HL-60/S4 treated with phorbol 12-myristate 13-acetate at 8.2 ng/mL for 4 days and 3 days (cell line): ENCODE measurements around the gene TMSB4X.
"Not testable (repeated sequence)": the region's sequence is repeated elsewhere in the genome, so short reads cannot be mapped to it uniquely, and the experiment has no call there.

Experiments used
- in situ Hi-C: fragments of 300-500 bp; cut with MboI; formaldehyde crosslinking; loops from 2 replicates; pipeline ENCODE4 v1.15.0; 2022; ENCODE audit warnings: low sequenced_read_pairs

TMSB4X gene

GRCh38 chrX:12973561-12974304 lies 1.2 kb upstream of the TMSB4X start:
- in situ Hi-C loops: loop anchor here (25.0 kb wide), 1 partner anchor 514 kb away; no protein-coding TSS in a partner anchor

- in situ Hi-C loops: loop anchor here (25.0 kb wide), 1 partner anchor 513 kb away; no protein-coding TSS in a partner anchor
These were observed 560 bp upstream of the TMSB4X start for GRCh38 chrX:12974305-12974795.

- in situ Hi-C loops: no loop called here
These were observed 708 bp downstream of the TMSB4X start for GRCh38 chrX:12975670-12975965.

GRCh38 chrX:12975991-12976558 lies 1.2 kb downstream of the TMSB4X start:
- in situ Hi-C loops: no loop called here

- in situ Hi-C loops: not testable (repeated sequence)
These were observed 2.2 kb downstream of the TMSB4X start for GRCh38 chrX:12976819-12977732.

- in situ Hi-C loops: no loop called here
These were observed 2.9 kb downstream of the TMSB4X start for GRCh38 chrX:12977761-12978204.

- in situ Hi-C loops: no loop called here
These were observed 3.5 kb downstream of the TMSB4X start for GRCh38 chrX:12978205-12979025.

- in situ Hi-C loops: no loop called here
These were observed 4.2 kb downstream of the TMSB4X start for GRCh38 chrX:12979026-12979607.

GRCh38 chrX:12979616-12980015 lies 4.7 kb downstream of the TMSB4X start:
- in situ Hi-C loops: no loop called here

- in situ Hi-C loops: not testable (repeated sequence)
These were observed 5.1 kb downstream of the TMSB4X start for GRCh38 chrX:12980039-12980438.

- in situ Hi-C loops: no loop called here
These were observed 7.0 kb downstream of the TMSB4X start for GRCh38 chrX:12981880-12982279.

- in situ Hi-C loops: no loop called here
These were observed 9.9 kb downstream of the TMSB4X start for GRCh38 chrX:12984603-12985319.

GRCh38 chrX:12985331-12985730 lies 10.4 kb downstream of the TMSB4X start:
- in situ Hi-C loops: no loop called here

GRCh38 chrX:12986164-12986779 lies 11.4 kb downstream of the TMSB4X start:
- in situ Hi-C loops: no loop called here

- in situ Hi-C loops: no loop called here
These were observed 12.0 kb downstream of the TMSB4X start for GRCh38 chrX:12986886-12987285.

- in situ Hi-C loops: no loop called here
These were observed 12.4 kb downstream of the TMSB4X start for GRCh38 chrX:12987340-12987739.

GRCh38 chrX:12987900-12988594 lies 13.1 kb downstream of the TMSB4X start:
- in situ Hi-C loops: no loop called here

- in situ Hi-C loops: no loop called here
These were observed 13.9 kb downstream of the TMSB4X start for GRCh38 chrX:12988797-12989196.

GRCh38 chrX:12989461-12989860 lies 14.6 kb downstream of the TMSB4X start:
- in situ Hi-C loops: no loop called here
